G401 (cell line): Measurements from ENCODE around the gene PTPRG. TPM values are rescaled to one million over a fixed set of nuclear protein-coding genes. Genes with fewer than 3 reads are reported as not detected.
"Not testable (repeated sequence)": the region's sequence is repeated elsewhere in the genome, so short reads cannot be mapped to it uniquely, and the experiment has no call there.

Experiments
- DNase-seq: peaks from one replicate; pipeline ENCODE4 v3.0.0-alpha.2; 2015; ENCODE audit warnings: low spot score
- in situ Hi-C: cut with HindIII; loops from 2 replicates; pipeline ENCODE4 v1.10.0; 2016; ENCODE audit warnings: low sequenced_read_pairs, mixed read lengths
- total RNA-seq: library from RNA; depleted of rRNA; stranded (reverse); fragments of >200 nt; shearing (Covaris generic); gene quantifications from 2 replicates; pipeline ENCODE4 v1.2.3, GENCODE V29; 2014; rRNA removed

The PTPRG gene
- 1.1 and 1.4 TPM in 2 replicates for total RNA-seq

DNA sequence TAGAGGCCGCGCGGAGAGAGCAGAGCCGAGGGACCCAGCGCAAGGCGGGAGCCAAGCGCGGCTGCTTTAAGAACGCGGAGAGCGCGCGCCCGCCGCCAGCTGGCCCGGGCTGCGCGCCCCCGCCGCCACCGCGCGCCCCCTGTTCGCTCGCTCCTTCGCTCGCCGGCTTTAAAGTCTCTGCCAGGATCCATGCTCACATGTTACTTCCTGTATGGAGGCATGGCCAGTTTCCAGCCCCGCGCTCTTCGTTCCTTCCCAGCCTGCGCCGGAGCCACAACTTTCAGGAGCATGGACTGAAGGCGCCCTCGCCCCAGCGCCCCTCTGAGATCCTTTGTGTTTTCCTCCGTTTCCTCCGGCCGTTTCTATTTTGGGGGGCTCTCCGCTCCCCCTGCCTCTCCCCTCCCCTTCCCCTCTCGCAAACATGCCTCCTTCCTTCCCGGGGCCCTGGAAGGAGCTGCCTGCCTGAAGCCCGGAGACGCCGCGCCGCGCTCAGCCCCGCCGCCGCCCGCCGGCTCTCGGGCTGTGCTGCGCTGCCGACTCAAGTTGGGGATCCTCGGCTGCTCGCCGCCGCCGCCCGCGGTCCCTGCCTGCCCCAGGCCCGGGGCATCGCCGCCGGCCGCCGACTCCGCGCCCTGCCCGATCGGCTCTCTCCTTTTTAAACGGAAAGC is at the start of gene PTPRG:
TSS of gene PTPRG (plus strand) at position 198 of the 668 bp plus-strand sequence. CDS start 717 bp downstream, outside the sequence.
- DNase-seq = peak; percentile 91
- in situ Hi-C loops = no loop called here

DNA sequence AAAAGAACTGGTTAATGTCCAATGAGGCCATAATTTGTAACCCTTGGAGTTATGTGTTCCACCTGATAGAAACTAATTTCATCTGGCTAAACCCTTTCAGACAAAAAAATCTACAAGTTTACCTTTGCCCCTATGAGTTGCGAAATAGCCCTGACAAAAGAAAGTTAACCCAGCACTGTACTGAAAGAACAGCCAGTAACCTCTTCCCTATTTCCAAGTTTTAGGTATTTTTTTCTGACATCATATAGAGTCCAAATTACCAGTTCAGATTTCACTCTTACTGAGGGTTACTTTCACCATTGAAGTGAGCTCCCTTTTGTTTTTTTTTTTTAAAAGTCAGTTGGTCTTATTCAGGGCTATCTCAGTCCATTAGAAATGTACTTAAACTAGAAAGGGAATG is 42.8 kb upstream of the PTPRG start:
- DNase-seq = no peak

DNA sequence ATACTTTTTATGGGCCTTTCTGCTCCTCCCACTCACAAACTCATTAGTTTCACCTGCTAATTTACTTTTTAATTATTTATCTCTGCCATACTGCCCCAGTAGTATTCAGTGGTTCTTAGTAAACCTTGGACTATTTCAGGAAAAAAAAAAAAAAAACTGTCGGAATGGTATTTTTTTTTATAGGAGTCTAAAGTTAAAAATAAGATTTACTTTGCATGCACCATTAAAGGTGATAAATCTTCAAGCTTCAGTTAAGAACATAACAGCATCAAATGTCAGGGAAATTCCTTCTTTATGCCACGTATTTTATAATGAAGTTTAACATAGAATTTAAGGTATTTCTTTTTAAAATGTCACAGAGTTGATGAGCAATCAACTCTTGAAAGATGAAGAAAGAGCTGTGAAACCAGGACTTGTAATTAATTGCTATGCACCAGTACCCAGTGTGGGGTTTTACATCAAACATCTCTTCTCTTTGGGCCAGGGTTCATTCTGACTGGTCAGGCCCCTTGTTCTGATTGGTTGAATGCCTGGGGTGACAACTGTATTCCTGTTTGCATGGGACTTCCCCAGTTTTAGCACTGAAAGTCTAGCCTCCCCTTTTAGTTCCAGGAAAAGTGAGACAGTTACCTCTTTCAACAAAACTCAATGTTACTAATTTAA is 40.3 kb upstream of the PTPRG start:
- in situ Hi-C loops = no loop called here
- DNase-seq = no peak

More for the DNA sequence above, 42.8 kb upstream of the PTPRG start:
- in situ Hi-C loops = no loop called here

DNA sequence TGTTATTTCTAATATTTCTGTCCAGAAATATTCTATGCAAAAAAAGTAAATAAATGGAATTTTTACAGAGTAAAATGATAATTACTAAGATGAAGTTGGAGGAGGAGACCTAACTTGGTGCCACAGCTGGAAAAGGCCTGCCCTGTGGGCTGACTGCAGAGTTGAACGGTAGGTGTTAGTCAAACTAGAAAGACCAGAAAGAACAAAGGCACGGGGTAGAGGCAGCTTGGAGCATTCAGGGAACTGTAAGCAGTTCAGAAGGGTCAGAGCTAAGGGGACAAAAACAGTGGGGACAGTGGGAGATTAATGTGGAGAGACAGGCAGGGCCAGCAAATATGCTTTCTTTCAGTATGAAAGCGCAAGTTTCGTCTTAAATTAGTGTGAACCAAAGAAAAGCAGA is 39.3 kb upstream of the PTPRG start:
- in situ Hi-C loops = no loop called here
- no peak for DNase-seq

- in situ Hi-C loops = no loop called here
- DNase-seq = no peak
These were observed 38.7 kb upstream of the PTPRG start for GRCh38 chr3:61522626-61523025.

DNA sequence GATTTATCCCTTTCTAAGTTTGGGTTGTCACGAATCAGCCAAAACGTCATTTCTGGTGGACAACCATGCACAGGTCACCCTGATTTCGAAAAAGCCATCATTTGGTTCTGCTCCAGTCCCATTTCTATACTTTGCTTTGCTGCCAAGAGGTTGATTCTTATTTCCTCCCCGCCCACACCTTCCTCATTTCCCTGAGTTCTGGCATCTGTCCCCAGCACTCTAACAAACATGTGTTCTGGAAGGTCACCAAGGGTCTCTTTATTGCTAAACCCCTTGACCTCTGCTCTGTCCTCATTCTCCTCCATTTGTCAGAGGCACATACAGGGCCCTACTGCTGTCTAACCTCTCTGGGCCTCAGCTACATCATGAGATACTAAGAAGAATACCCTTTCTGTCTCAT is 36.4 kb upstream of the PTPRG start:
- in situ Hi-C loops = no loop called here
- no peak for DNase-seq

DNA sequence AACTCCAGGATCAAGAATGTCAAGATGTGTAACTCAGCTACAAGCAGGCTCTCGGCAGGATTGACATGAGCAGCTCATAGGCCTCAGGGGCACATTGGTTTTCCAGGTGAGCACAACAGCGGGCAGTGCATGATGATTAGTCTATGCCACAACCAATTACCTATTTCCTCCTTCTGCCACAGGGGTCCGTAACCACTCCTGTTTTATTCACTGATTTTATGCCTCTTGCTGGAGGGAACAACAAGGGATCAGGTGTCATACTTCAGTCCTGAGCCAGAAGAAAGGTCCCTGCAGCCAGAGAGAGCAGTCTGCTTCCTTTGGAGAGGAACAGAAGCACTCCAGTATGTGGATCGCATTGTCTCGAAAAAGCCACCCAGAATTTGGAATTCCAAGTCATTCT is 35.1 kb upstream of the PTPRG start:
- DNase-seq = no peak
- in situ Hi-C loops = no loop called here

- no peak for DNase-seq
- in situ Hi-C loops = no loop called here
These were observed 34.4 kb upstream of the PTPRG start for GRCh38 chr3:61527011-61527410.

- peak; percentile 79 for DNase-seq
- in situ Hi-C loops = no loop called here
These were observed 31.0 kb upstream of the PTPRG start for GRCh38 chr3:61530355-61530754.

DNA sequence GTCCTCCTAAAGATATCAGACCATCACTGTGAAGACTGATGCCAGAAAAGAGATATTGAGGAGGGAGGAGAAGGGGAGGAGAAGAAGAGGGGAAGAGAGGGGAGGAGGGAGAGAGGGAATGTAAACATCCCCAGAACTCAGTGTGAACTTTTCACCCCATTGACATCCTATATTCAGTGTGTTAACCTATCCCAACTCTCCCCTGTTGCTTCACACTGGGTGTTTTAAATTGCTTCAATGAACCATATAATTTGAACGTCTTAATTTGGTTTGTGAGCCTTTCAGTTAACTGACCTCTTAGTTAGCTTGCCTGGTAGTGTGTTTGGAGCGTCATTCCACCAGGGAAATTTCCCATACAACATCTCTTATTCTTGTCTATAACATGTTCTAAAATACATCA is 29.8 kb upstream of the PTPRG start:
- in situ Hi-C loops = no loop called here
- DNase-seq = no peak

DNA sequence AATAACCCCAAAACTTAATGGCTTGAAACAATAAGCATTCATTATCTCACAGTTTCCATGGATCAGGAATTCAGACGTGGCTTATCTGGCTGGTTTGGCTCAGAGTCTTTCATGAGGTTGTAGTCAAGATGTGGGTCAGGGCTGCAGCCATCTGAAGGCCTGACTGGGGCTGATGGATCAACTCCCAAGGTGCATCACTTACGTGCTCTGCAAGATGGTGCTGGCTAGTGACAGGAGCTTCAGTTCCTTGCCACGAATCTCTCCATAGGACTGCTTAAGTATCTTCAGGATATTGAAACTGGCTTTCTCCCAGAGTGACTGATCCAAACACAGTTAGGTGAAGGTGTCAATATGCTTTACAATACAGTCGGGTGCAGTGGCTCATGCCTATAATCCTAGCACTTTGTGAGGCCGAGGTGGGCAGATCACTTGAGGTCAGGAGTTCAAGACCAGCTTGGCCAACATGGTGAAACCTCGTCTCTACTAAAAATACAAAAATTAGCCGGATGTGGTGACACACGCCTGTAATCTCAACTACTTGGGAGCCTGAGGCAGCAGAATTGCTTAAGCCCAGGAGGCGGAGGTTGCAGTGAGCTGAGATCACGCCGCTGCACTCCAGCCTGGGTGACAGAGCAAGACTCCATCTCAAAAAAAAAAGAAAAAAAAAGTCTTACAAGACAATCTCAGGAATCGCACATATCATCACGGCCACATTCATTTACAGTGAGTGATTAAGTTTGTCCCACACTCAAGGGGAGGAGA is 28.5 kb upstream of the PTPRG start:
- DNase-seq = no peak
- in situ Hi-C loops = no loop called here

DNA sequence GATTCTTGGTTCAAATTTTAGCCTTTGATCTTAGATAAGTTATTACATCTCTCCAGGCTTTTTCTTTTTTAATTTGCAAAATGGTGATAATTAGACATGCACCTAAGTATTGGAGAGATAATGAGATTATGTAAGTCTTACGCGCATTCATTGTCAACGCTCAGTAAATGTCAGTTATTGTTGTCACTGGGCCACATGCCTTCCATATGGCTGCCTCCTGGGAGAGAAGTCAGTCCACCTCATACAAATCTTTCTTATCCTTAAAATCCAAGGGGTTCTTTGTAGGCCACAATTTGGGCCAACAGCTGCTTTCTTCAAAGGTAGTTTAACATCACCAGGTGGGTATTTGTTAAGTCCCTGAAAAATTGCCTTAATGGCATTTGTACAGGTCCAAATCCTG is 25.5 kb upstream of the PTPRG start:
- no peak for DNase-seq
- in situ Hi-C loops = no loop called here

DNA sequence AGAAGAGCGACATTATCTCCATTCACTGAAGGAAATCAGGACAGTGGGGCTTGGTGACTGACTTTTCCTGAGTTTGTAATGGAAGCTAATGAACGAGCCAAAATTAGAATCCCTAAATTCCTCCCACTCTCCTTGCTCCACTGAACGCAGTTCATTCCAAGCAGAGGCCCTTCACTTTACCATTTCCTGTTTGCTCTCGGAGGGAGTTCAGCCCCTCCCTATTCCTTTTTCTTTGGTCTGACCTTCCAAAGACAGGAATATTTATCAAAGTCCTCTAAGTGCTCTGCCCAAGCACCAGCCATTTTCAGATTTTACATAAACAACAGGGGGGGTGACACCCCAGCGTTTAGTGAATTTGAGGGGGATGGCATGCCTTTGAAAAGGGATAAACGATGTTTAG is 24.0 kb upstream of the PTPRG start:
- DNase-seq = no peak
- in situ Hi-C loops = no loop called here

- DNase-seq = no peak
- in situ Hi-C loops = no loop called here
These were observed 22.9 kb upstream of the PTPRG start for GRCh38 chr3:61538486-61538885.

GRCh38 chr3:61541694-61542093 is 19.7 kb upstream of the PTPRG start:
- no peak for DNase-seq
- in situ Hi-C loops = no loop called here

DNA sequence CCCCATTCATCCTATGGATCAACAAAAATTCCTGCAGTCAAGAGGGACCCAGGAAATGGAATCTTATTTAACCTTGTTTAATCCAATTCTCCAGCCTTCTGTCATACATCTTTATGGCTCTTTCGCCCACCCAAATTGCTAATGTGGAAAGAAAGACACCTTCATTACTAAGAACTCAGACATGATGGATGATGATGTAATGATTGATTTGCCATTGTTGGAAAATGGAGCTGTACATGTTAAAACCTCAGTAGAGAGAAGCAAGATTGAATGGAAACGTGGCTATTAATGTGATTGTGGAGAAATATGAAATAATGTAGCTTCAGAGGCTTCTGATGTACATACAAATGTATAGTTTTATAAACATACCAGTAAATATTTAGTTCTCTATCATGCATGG is 15.7 kb upstream of the PTPRG start:
- no peak for DNase-seq
- in situ Hi-C loops = no loop called here

DNA sequence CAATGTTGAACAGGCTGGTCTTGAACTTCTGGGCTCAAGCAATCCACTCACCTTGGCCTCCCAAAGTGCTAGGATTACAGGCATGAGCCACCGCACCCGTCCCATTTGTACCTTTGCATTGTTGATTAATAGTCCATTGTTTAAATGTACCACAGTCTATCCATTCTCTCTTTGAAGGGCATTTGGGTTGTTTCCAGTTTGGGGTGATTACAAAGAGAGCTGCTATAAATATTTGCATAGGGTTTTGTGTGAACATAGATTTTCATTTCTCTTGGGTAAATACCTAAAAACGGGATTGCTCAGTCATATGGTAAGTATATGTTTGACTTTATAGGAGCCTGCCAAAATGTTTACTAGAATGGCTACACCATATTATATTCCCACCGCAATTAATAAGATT is 13.7 kb upstream of the PTPRG start:
- no peak for DNase-seq
- in situ Hi-C loops = no loop called here

DNA sequence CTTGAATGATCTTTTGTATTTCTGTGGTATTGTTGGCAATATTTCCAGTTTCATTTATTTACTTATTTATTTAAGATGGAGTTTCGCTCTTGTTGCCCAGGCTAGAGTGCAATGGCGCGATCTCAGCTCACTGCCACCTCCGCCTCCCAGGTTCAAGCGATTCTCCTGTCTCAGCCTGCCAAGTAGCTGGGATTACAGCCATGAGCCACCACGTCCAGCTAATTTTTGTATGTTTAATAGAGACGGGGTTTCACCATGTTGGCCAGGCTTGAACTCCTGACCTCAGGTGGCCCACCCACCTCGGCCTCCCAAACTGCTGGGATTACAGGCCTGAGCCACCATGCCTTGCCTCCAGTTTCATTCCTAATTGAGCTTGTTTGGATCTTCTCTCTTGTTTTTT is 8.7 kb upstream of the PTPRG start:
- in situ Hi-C loops = not testable (repeated sequence)

DNA sequence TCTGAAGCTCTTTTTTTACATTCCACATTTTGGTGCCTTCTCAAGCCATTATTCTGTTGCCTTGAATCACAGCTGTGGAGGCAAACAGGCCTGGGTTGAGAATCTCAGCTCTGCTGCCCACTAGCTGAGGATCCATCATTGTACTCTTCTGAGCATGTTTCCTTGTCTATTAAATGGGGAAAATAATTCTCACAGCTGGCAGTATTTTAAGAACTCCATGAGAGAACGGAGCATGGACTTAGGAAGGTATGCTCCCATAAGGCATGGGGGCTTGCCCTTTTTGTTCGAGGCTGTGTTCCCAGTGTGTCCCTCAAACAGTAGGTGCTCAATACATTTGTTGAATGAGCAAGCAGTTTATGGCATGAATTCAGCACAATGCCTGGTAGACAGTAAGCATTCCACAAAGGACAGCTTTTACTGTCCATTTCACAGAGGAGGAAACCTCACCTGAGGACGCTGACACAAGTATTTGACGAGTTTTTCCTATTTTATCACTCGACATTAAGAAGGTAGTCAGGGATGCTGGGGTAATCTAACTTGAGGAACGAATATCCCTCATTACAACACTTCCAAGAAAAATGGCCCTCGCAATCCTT is 2.1 kb upstream of the PTPRG start:
- no peak for DNase-seq
- in situ Hi-C loops = no loop called here

More for the DNA sequence above, 8.7 kb upstream of the PTPRG start:
- not testable (repeated sequence) for DNase-seq
